Psoas muscle (tissue), 8 donors: ENCODE measurements around the gene TAS2R9. TPM values are rescaled to one million over a fixed set of nuclear protein-coding genes. Genes with fewer than 3 reads are reported as not detected.

Source experiments
- ATAC-seq, 4 donors: fragments of 200-7000 bp; cut with Tn5 transposase; one replicate each; pipeline ENCODE4 v1.9.1; 2020; ENCODE audit warnings: moderate library complexity in 3 of 4, mild to moderate bottlenecking in 2 of 4
- DNase-seq, 2 donors: peaks; one replicate each; pipeline ENCODE4 v3.0.0-alpha.2; 2020
- H3K27ac ChIP-seq: fragments of 200-600 bp; one replicate; pipeline ENCODE4 v1.8.0; 2022
- H3K27me3 ChIP-seq, 3 donors: fragments of 200-600 bp in 1 of 3; one replicate each; pipeline versions ENCODE4 v1.6.1 to v1.8.0; 2013 to 2022; ENCODE audit warnings: low read length in 2 of 3, mild to moderate bottlenecking in 2 of 3, moderate library complexity in 1 of 3; ENCODE audit not compliant: insufficient read depth in 3 of 3
- H3K36me3 ChIP-seq, 2 donors: fragments of 200-600 bp in 1 of 2; one replicate each; pipeline versions ENCODE4 v1.6.1 to v1.8.0; 2013 to 2022; ENCODE audit warnings: low read depth in 1 of 2, mild to moderate bottlenecking in 1 of 2, moderate library complexity in 1 of 2; ENCODE audit not compliant: insufficient read depth in 1 of 2
- H3K4me1 ChIP-seq: fragments of 200-600 bp; one replicate; pipeline ENCODE4 v1.8.0; 2022
- H3K4me3 ChIP-seq: fragments of 200-600 bp; one replicate; pipeline ENCODE4 v1.8.0; 2022; ENCODE audit warnings: mild to moderate bottlenecking
- H3K9me3 ChIP-seq: fragments of 200-600 bp; one replicate; pipeline ENCODE4 v1.8.0; 2022
- CTCF ChIP-seq: fragments of 200-600 bp; IDR thresholded peaks from one replicate; pipeline ENCODE4 v1.8.0; 2022; ENCODE audit warnings: antibody characterized with exemption
- WGBS, 3 donors: extraction: QIAGEN DNeasy Blood & Tissue Kit; methylation state at CpG; one replicate each; pipeline versions ENCODE4 v1.1.6 to v1.1.7; 2013; 5-methylcytosine and 5-hydroxymethylcytosine counted together
- intact Hi-C, 2 donors: fragments of 100-400 bp; cut with DNase I; formaldehyde crosslinking; loops; one replicate each; pipeline versions ENCODE4 v1.11.0 to v1.14.2; 2022
- polyA plus RNA-seq, 3 donors: library from polyadenylated mRNA; stranded (reverse); fragments of 200-250 nt; gene quantifications; one replicate each; pipeline ENCODE4 v1.2.3, GENCODE V29; 2013
- total RNA-seq, 4 donors: library from RNA; stranded (reverse); fragmentation: NEBNext Ultra II Directional in 2 of 4; extraction: Animal tissue kit (Norgen Biotek cat#: 25700) in 2 of 4; gene quantifications; one replicate each; pipeline versions ENCODE4 v1.2.1 to v1.2.4, GENCODE V29; 2021 to 2023
- donor health status: healthy with polysubstance abuse.
- donor health status: DM: no; HTN: no; CAD: no; lungs with moderate emphysema.
- donor health status: Bipolar disorder and iron deficiency.
- donor health status: healthy.
- donor health status: DM: yes; HTN: yes; CAD: no.
- donor health status: DM: no; HTN: no; CAD: no.
- donor health status: DM: no; HTN: no; CAD: no.
- donor health status: DM: yes; HTN: yes; CAD: no.

TAS2R9 gene
- total and polyA plus RNA-seq, 7 donors = not detected

GRCh38 chr12:10849425-10849878, 39.5 kb upstream of the TAS2R9 start, which contains the start of gene PRR4:
TSS of gene PRR4 (minus strand) at chr12:10849475. CDS start at chr12:10849437, 38 bp downstream.
- no peak for TF ChIP-seq CTCF
- DNase-seq (no peak), ATAC-seq (no peak)
- intact Hi-C loops = no loop called here
- H3K27me3 ChIP-seq = no peaks in the 10 kb centered on the region
- no peak within 1 kb of the TSS for H3K4me3 ChIP-seq
- WGBS, 3 donors = 94 to 98% (median 95%) methylated on average over 4 of the region's 4 CpGs
- no peaks in the 10 kb centered on the region for H3K9me3 ChIP-seq
- peaks cover 0 to 21% of the 10 kb centered on the region in 2 donors for H3K36me3 ChIP-seq
- no peak within 1 kb of the TSS for H3K27ac ChIP-seq
- H3K4me1 ChIP-seq = no peaks in the 10 kb centered on the region

GRCh38 chr12:10847744-10848143, 37.8 kb upstream of the TAS2R9 start:
- H3K4me3 ChIP-seq = no peak overlapping the region
- intact Hi-C loops = no loop called here

GRCh38 chr12:10842862-10843261, 32.9 kb upstream of the TAS2R9 start:
- Histone ChIP-seq H3K36me3 (peaks cover 0 to 21% of the 10 kb centered on the region in 2 donors), H3K9me3 (no peaks in the 10 kb centered on the region), H3K27ac (no peak overlapping the region), H3K27me3 (no peaks in the 10 kb centered on the region), H3K4me3 (no peak overlapping the region), H3K4me1 (no peaks in the 10 kb centered on the region)
- TF ChIP-seq CTCF = no peak
- intact Hi-C loops = no loop called here
- ATAC-seq (no peak), DNase-seq (no peak)
- WGBS, 3 donors = 94 to 100% (median 97%) methylated on average over 2 of the region's 2 CpGs

More at GRCh38 chr12:10847744-10848143, 37.8 kb upstream of the TAS2R9 start:
- Histone ChIP-seq H3K36me3 (peaks cover 0 to 21% of the 10 kb centered on the region in 2 donors), H3K4me1 (no peaks in the 10 kb centered on the region), H3K9me3 (no peaks in the 10 kb centered on the region), H3K27me3 (no peaks in the 10 kb centered on the region), H3K27ac (no peak overlapping the region)
- TF ChIP-seq CTCF = no peak
- 14 to 51% (median 23%) methylated on average over 2 of the region's 2 CpGs for WGBS, 3 donors
- ATAC-seq (no peak), DNase-seq (no peak)

GRCh38 chr12:10838461-10838860, 28.5 kb upstream of the TAS2R9 start:
- intact Hi-C loops = no loop called here
- WGBS, 3 donors = 86 to 90% (median 88%) methylated on average over 3 of the region's 3 CpGs
- ATAC-seq (no peak), DNase-seq (no peak)
- H3K36me3 ChIP-seq = no peaks in the 10 kb centered on the region
- H3K27me3 ChIP-seq = no peaks in the 10 kb centered on the region
- no peaks in the 10 kb centered on the region for H3K9me3 ChIP-seq
- H3K4me3 ChIP-seq = no peak overlapping the region
- no peak overlapping the region for H3K27ac ChIP-seq
- TF ChIP-seq CTCF = no peak
- no peaks in the 10 kb centered on the region for H3K4me1 ChIP-seq

- no peaks in the 10 kb centered on the region for H3K36me3 ChIP-seq
- WGBS, 3 donors = 94 to 97% (median 97%) methylated on average over 1 of the region's 1 CpG
- H3K4me1 ChIP-seq = no peaks in the 10 kb centered on the region
- H3K4me3 ChIP-seq = no peak overlapping the region
- no peak overlapping the region for H3K27ac ChIP-seq
- ATAC-seq = no peak
- TF ChIP-seq CTCF = no peak
- intact Hi-C loops = no loop called here
- no peak for DNase-seq
- H3K9me3 ChIP-seq = no peaks in the 10 kb centered on the region
- H3K27me3 ChIP-seq = no peaks in the 10 kb centered on the region
Observed at GRCh38 chr12:10829994-10830393, 20.0 kb upstream of the TAS2R9 start.
